Choroid plexus epithelial cell (primary cell): ENCODE results near the gene CREB5.
A peak's percentile ranks its signal among the peaks of the same experiment; 100 is the strongest.

Experiments
- DNase-seq: peaks from one replicate; pipeline ENCODE4 v3.0.0-alpha.2; 2010; ENCODE audit warnings: low read depth
- H3K4me3 ChIP-seq: 2 replicates; pipeline ENCODE4 v1.5.1; 2011; ENCODE audit warnings: low read depth, mild to moderate bottlenecking, control low read depth, low read length, moderate library complexity
- CTCF ChIP-seq: conservative IDR thresholded peaks from 2 replicates; pipeline ENCODE4 v1.5.1; 2011; ENCODE audit warnings: low read depth, mild to moderate bottlenecking, control low read depth, inconsistent platforms, low read length, moderate library complexity

CREB5 gene

GRCh38 chr7:28572321-28573058 lies 160.2 kb downstream of the CREB5 start:
- no peak for TF ChIP-seq CTCF
- DNase-seq, result no peak
- no peak overlapping the region for H3K4me3 ChIP-seq

DNA sequence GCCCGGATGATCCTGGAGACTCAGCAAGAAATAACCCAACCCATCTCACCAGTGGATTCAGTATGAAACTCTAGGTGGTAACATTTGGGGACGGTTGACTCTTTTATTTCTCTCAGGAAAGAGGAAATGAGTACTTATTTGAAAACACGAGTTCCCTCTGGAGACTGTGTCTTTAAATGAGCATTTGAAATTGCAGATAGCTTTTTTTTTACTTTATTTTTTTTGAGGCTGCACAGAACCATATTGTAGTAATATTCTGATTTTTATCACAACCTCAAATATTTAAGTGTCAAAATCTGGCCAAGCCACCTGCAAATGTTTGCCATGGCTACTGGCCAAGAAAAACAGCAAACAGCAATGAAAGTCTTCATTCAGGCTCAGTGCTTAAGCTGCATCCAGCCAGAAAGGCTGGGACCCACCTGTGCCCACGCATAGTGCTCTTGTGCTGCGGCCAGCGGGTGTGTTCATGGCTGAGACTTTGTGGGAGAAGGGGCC lies 160.8 kb downstream of the CREB5 start:
- no peak overlapping the region for H3K4me3 ChIP-seq
- TF ChIP-seq CTCF, result no peak
- peak; percentile 77 for DNase-seq

DNA sequence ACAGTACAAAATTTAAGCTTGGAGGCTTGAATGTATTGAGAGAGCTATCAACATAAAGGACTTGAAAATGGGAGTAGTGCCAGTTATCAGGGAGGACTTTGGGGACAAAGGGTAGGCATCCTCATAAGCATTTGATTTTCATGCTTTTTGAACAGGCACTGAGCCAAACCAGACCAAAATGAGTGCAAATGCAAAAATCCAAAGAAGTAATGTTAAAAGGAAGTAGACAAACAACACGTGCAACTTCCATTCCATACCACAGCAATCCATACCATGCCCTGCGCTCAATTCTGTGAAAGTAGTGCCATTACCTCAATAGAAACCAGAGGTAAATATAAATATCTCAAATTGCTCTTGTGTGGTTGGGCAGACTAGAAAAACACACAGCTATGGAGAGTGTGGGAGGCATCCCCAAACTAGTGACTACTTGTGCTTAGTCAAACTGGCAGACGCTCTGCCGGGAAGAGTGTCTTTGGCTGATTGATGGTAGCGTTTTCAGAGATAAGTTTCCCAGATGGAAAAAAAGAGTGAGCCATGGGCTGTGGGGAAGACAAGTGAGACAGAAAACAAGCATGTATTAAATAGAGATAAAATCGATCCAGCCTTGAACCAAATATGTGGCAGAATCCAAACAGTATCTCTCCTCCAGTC lies 161.5 kb downstream of the CREB5 start:
- no peak overlapping the region for H3K4me3 ChIP-seq
- no peak for DNase-seq
- TF ChIP-seq CTCF, result no peak

GRCh38 chr7:28575241-28575643 lies 162.9 kb downstream of the CREB5 start:
- no peak overlapping the region for H3K4me3 ChIP-seq
- DNase-seq, result peak; percentile 30
- TF ChIP-seq CTCF, result no peak

GRCh38 chr7:28576656-28577055 lies 164.3 kb downstream of the CREB5 start:
- no peak overlapping the region for H3K4me3 ChIP-seq
- no peak for DNase-seq
- no peak for TF ChIP-seq CTCF

DNA sequence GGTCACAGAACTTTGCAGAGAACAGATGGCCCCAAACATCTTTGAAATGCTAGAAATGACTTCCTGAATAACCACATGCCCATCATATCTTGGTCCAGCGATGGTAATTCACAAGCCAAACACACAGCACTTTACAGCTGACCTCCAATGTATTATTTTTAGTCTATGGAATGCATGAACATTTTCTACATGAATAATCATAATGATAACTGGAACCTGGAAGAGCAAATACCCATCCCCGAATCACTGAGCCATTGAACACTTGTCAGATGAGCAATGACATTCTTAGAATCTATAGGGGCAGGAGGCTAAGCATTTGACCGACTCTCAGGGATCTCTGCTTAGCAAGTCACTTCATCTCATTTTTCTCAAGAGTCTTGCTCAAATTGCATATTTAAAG lies 167.3 kb downstream of the CREB5 start:
- no peak for TF ChIP-seq CTCF
- peak; percentile 10 for DNase-seq
- no peak overlapping the region for H3K4me3 ChIP-seq
